Left hindlimb (tissue), 1 donor: ENCODE results near the gene RPS27.
"Not testable (repeated sequence)": the region's sequence is repeated elsewhere in the genome, so short reads cannot be mapped to it uniquely, and the experiment has no call there.

Experiments
- DNase-seq: peaks from one replicate; pipeline ENCODE4 v3.0.0-alpha.2; 2018

The RPS27 gene

GRCh38 chr1:153987621-153988020 is 2.9 kb upstream of the RPS27 start:
- DNase-seq: no peak

GRCh38 chr1:153991151-153991630 is 629 bp downstream of the RPS27 start:
- no peak for DNase-seq

- DNase-seq: no peak
Measured at GRCh38 chr1:153991806-153992205, 1.2 kb downstream of the RPS27 start.

GRCh38 chr1:153995202-153995601 is 4.6 kb downstream of the RPS27 start:
- DNase-seq: no peak

GRCh38 chr1:153995640-153996039 is 5.1 kb downstream of the RPS27 start:
- DNase-seq: no peak

- DNase-seq: not testable (repeated sequence)
Measured at GRCh38 chr1:153996882-153997281, 6.3 kb downstream of the RPS27 start.

GRCh38 chr1:154000420-154000819 is 9.9 kb downstream of the RPS27 start:
- DNase-seq: no peak

- no peak for DNase-seq
Measured at GRCh38 chr1:154006136-154006535, 15.6 kb downstream of the RPS27 start.

GRCh38 chr1:154012129-154012528 is 21.6 kb downstream of the RPS27 start:
- no peak for DNase-seq

GRCh38 chr1:154012543-154012942 is 22.0 kb downstream of the RPS27 start:
- DNase-seq: not testable (repeated sequence)

GRCh38 chr1:154014154-154014907 is 23.8 kb downstream of the RPS27 start:
- no peak for DNase-seq

- DNase-seq: no peak
Measured at GRCh38 chr1:154019269-154019668, 28.7 kb downstream of the RPS27 start.

- no peak for DNase-seq
Measured at GRCh38 chr1:154019940-154020339, 29.4 kb downstream of the RPS27 start.

- not testable (repeated sequence) for DNase-seq
Measured at GRCh38 chr1:154033697-154034096, 43.1 kb downstream of the RPS27 start.
